Dendritic cell treated with granulocyte-macrophage colony-stimulating factor and Interleukin-4, amounts not matched to agents 40 ng/mL and 50 ng/mL, for 4 days (primary cell): Measurements from ENCODE around the gene RXFP3.

Experiments used
- H3K27ac Mint-ChIP-seq: one replicate; pipeline ENCODE4 v1.8.0; 2022; ENCODE audit warnings: mild to moderate bottlenecking, mixed read lengths
- H3K27me3 Mint-ChIP-seq: one replicate; pipeline ENCODE4 v1.8.0; 2022; ENCODE audit warnings: mild to moderate bottlenecking, mixed read lengths
- H3K36me3 Mint-ChIP-seq: one replicate; pipeline ENCODE4 v1.8.0; 2022; ENCODE audit warnings: low read depth, mixed read lengths
- H3K4me1 Mint-ChIP-seq: one replicate; pipeline ENCODE4 v1.8.0; 2022; ENCODE audit warnings: low read depth, mixed read lengths
- H3K4me3 Mint-ChIP-seq: one replicate; pipeline ENCODE4 v1.8.0; 2022; ENCODE audit warnings: mild to moderate bottlenecking, moderate library complexity, mixed read lengths
- H3K9me3 Mint-ChIP-seq: one replicate; pipeline ENCODE4 v1.8.0; 2022; ENCODE audit warnings: mixed read lengths
- intact Hi-C: fragments of 100-400 bp; cut with micrococcal nuclease; formaldehyde crosslinking; loops from one replicate; pipeline ENCODE4 v1.15.0; 2022

Gene RXFP3

GRCh38 chr5:33921002-33921401 is 15.2 kb upstream of the RXFP3 start:
- H3K9me3 Mint-ChIP-seq, result peaks cover 31% of the 10 kb centered on the region
- no peak overlapping the region for H3K4me3 Mint-ChIP-seq
- H3K27ac Mint-ChIP-seq, result no peak overlapping the region
- H3K4me1 Mint-ChIP-seq, result no peaks in the 10 kb centered on the region
- no peaks in the 10 kb centered on the region for H3K27me3 Mint-ChIP-seq
- intact Hi-C loops, result no loop called here
- H3K36me3 Mint-ChIP-seq, result no peaks in the 10 kb centered on the region

GRCh38 chr5:33925278-33925677 is 10.9 kb upstream of the RXFP3 start:
- intact Hi-C loops, result no loop called here
- Mint-ChIP-seq H3K4me1 (no peaks in the 10 kb centered on the region), H3K4me3 (no peak overlapping the region), H3K27ac (no peak overlapping the region), H3K27me3 (no peaks in the 10 kb centered on the region), H3K36me3 (no peaks in the 10 kb centered on the region), H3K9me3 (no peaks in the 10 kb centered on the region)

GRCh38 chr5:33927685-33928084 is 8.5 kb upstream of the RXFP3 start:
- no peaks in the 10 kb centered on the region for H3K9me3 Mint-ChIP-seq
- H3K4me1 Mint-ChIP-seq, result no peaks in the 10 kb centered on the region
- no peaks in the 10 kb centered on the region for H3K36me3 Mint-ChIP-seq
- intact Hi-C loops, result no loop called here
- no peak overlapping the region for H3K4me3 Mint-ChIP-seq
- H3K27me3 Mint-ChIP-seq, result no peaks in the 10 kb centered on the region
- no peak overlapping the region for H3K27ac Mint-ChIP-seq

GRCh38 chr5:33928283-33928682 is 7.9 kb upstream of the RXFP3 start:
- Mint-ChIP-seq H3K4me3 (no peak overlapping the region), H3K27me3 (no peaks in the 10 kb centered on the region), H3K4me1 (no peaks in the 10 kb centered on the region), H3K9me3 (no peaks in the 10 kb centered on the region), H3K27ac (no peak overlapping the region), H3K36me3 (no peaks in the 10 kb centered on the region)
- intact Hi-C loops, result no loop called here

- H3K9me3 Mint-ChIP-seq, result no peaks in the 10 kb centered on the region
- H3K4me3 Mint-ChIP-seq, result no peak overlapping the region
- peaks cover 3% of the 10 kb centered on the region for H3K27me3 Mint-ChIP-seq
- H3K4me1 Mint-ChIP-seq, result no peaks in the 10 kb centered on the region
- no peak overlapping the region for H3K27ac Mint-ChIP-seq
- intact Hi-C loops, result no loop called here
- H3K36me3 Mint-ChIP-seq, result no peaks in the 10 kb centered on the region
Observed at GRCh38 chr5:33929925-33930690, 6.1 kb upstream of the RXFP3 start.

- intact Hi-C loops, result no loop called here
- H3K4me3 Mint-ChIP-seq, result no peak overlapping the region
- H3K36me3 Mint-ChIP-seq, result no peaks in the 10 kb centered on the region
- no peaks in the 10 kb centered on the region for H3K9me3 Mint-ChIP-seq
- no peak overlapping the region for H3K27ac Mint-ChIP-seq
- H3K27me3 Mint-ChIP-seq, result peaks cover 12% of the 10 kb centered on the region
- H3K4me1 Mint-ChIP-seq, result no peaks in the 10 kb centered on the region
Observed at GRCh38 chr5:33931136-33931535, 5.0 kb upstream of the RXFP3 start.

GRCh38 chr5:33933723-33934169 is 2.4 kb upstream of the RXFP3 start:
- H3K27me3 Mint-ChIP-seq, result peaks cover 38% of the 10 kb centered on the region
- no peak overlapping the region for H3K4me3 Mint-ChIP-seq
- no peaks in the 10 kb centered on the region for H3K4me1 Mint-ChIP-seq
- intact Hi-C loops, result loop anchor here (1.0 kb wide), 1 partner anchor 497 kb away; no protein-coding TSS in a partner anchor
- no peaks in the 10 kb centered on the region for H3K36me3 Mint-ChIP-seq
- no peak overlapping the region for H3K27ac Mint-ChIP-seq
- no peaks in the 10 kb centered on the region for H3K9me3 Mint-ChIP-seq

GRCh38 chr5:33934176-33934575 is 2.0 kb upstream of the RXFP3 start:
- H3K27ac Mint-ChIP-seq, result no peak overlapping the region
- no peaks in the 10 kb centered on the region for H3K9me3 Mint-ChIP-seq
- intact Hi-C loops, result loop anchor here (1.0 kb wide), 1 partner anchor 498 kb away; no protein-coding TSS in a partner anchor
- no peaks in the 10 kb centered on the region for H3K4me1 Mint-ChIP-seq
- peaks cover 41% of the 10 kb centered on the region for H3K27me3 Mint-ChIP-seq
- H3K36me3 Mint-ChIP-seq, result no peaks in the 10 kb centered on the region
- H3K4me3 Mint-ChIP-seq, result no peak overlapping the region

GRCh38 chr5:33936004-33936380 is 194 bp upstream of the RXFP3 start:
- Mint-ChIP-seq H3K36me3 (no peaks in the 10 kb centered on the region), H3K27ac (no peak overlapping the region), H3K4me3 (no peak overlapping the region), H3K27me3 (peaks cover 48% of the 10 kb centered on the region), H3K9me3 (no peaks in the 10 kb centered on the region), H3K4me1 (no peaks in the 10 kb centered on the region)
- intact Hi-C loops, result no loop called here

GRCh38 chr5:33937017-33937706 is 976 bp downstream of the RXFP3 start:
- no peaks in the 10 kb centered on the region for H3K9me3 Mint-ChIP-seq
- intact Hi-C loops, result no loop called here
- H3K36me3 Mint-ChIP-seq, result no peaks in the 10 kb centered on the region
- peaks cover 53% of the 10 kb centered on the region for H3K27me3 Mint-ChIP-seq
- no peak overlapping the region for H3K27ac Mint-ChIP-seq
- H3K4me1 Mint-ChIP-seq, result no peaks in the 10 kb centered on the region
- H3K4me3 Mint-ChIP-seq, result no peak overlapping the region

GRCh38 chr5:33937707-33938506 is 1.7 kb downstream of the RXFP3 start:
- intact Hi-C loops, result no loop called here
- Mint-ChIP-seq H3K9me3 (no peaks in the 10 kb centered on the region), H3K4me1 (no peaks in the 10 kb centered on the region), H3K27me3 (peaks cover 56% of the 10 kb centered on the region), H3K4me3 (no peak overlapping the region), H3K36me3 (no peaks in the 10 kb centered on the region), H3K27ac (no peak overlapping the region)

- intact Hi-C loops, result no loop called here
- Mint-ChIP-seq H3K27me3 (peaks cover 56% of the 10 kb centered on the region), H3K9me3 (no peaks in the 10 kb centered on the region), H3K4me1 (no peaks in the 10 kb centered on the region), H3K36me3 (no peaks in the 10 kb centered on the region), H3K4me3 (no peak overlapping the region), H3K27ac (no peak overlapping the region)
Observed at GRCh38 chr5:33938507-33938796, 2.3 kb downstream of the RXFP3 start.

GRCh38 chr5:33938881-33939280 is 2.7 kb downstream of the RXFP3 start:
- Mint-ChIP-seq H3K27me3 (peaks cover 56% of the 10 kb centered on the region), H3K4me3 (no peak overlapping the region), H3K4me1 (no peaks in the 10 kb centered on the region), H3K9me3 (no peaks in the 10 kb centered on the region), H3K36me3 (no peaks in the 10 kb centered on the region), H3K27ac (no peak overlapping the region)
- intact Hi-C loops, result no loop called here

GRCh38 chr5:33939556-33940262 is 3.5 kb downstream of the RXFP3 start:
- H3K4me3 Mint-ChIP-seq, result no peak overlapping the region
- H3K4me1 Mint-ChIP-seq, result no peaks in the 10 kb centered on the region
- no peak overlapping the region for H3K27ac Mint-ChIP-seq
- H3K9me3 Mint-ChIP-seq, result no peaks in the 10 kb centered on the region
- intact Hi-C loops, result no loop called here
- H3K36me3 Mint-ChIP-seq, result no peaks in the 10 kb centered on the region
- peaks cover 56% of the 10 kb centered on the region for H3K27me3 Mint-ChIP-seq
